Bone marrow (tissue), 2 donors: ENCODE results near the gene PTPRU.
"Not testable (repeated sequence)": the region's sequence is repeated elsewhere in the genome, so short reads cannot be mapped to it uniquely, and the experiment has no call there.

ENCODE experiments used
- DNase-seq, 2 donors: peaks; one replicate each; lab custom pipeline; 2025; lab: John Stamatoyannopoulos, UW

PTPRU gene

GRCh38 chr1:29222260-29222659 lies 14.1 kb upstream of the PTPRU start:
- not testable (repeated sequence) for DNase-seq

GRCh38 chr1:29222686-29223085 lies 13.6 kb upstream of the PTPRU start:
- DNase-seq, result no peak

- no peak for DNase-seq
These were observed 12.8 kb upstream of the PTPRU start for GRCh38 chr1:29223521-29223920.

GRCh38 chr1:29224356-29224837 lies 11.9 kb upstream of the PTPRU start:
- no peak for DNase-seq

GRCh38 chr1:29225361-29225760 lies 11.0 kb upstream of the PTPRU start:
- no peak for DNase-seq

GRCh38 chr1:29227511-29227910 lies 8.8 kb upstream of the PTPRU start:
- DNase-seq, result no peak

GRCh38 chr1:29230204-29230552 lies 6.1 kb upstream of the PTPRU start:
- no peak for DNase-seq

GRCh38 chr1:29230553-29231378 lies 5.6 kb upstream of the PTPRU start, which contains the start of gene MECR:
MECR (minus strand) TSS chr1:29230934; CDS start chr1:29230906, 28 bp downstream.
- peak; percentile 81 to 93 for DNase-seq

GRCh38 chr1:29232387-29232786 lies 3.9 kb upstream of the PTPRU start:
- DNase-seq, result no peak

- DNase-seq, result no peak
These were observed 2.6 kb upstream of the PTPRU start for GRCh38 chr1:29233693-29234092.

GRCh38 chr1:29234471-29234870 lies 1.9 kb upstream of the PTPRU start:
- DNase-seq, result no peak

- not testable (repeated sequence) for DNase-seq
These were observed 1.4 kb upstream of the PTPRU start for GRCh38 chr1:29234881-29235280.

GRCh38 chr1:29236712-29237128 lies 398 bp downstream of the PTPRU start:
- no peak for DNase-seq

GRCh38 chr1:29237129-29237821 lies 953 bp downstream of the PTPRU start:
- no peak for DNase-seq

- DNase-seq, result peak in 1 of 2 donors; percentile 27
These were observed 1.7 kb downstream of the PTPRU start for GRCh38 chr1:29237852-29238619.

- DNase-seq, result no peak
These were observed 2.3 kb downstream of the PTPRU start for GRCh38 chr1:29238620-29239002.

GRCh38 chr1:29239142-29239541 lies 2.8 kb downstream of the PTPRU start:
- DNase-seq, result no peak

GRCh38 chr1:29240400-29240837 lies 4.1 kb downstream of the PTPRU start:
- no peak for DNase-seq

- no peak for DNase-seq
These were observed 4.7 kb downstream of the PTPRU start for GRCh38 chr1:29240986-29241385.

- no peak for DNase-seq
These were observed 6.9 kb downstream of the PTPRU start for GRCh38 chr1:29243023-29243870.

- DNase-seq, result no peak
These were observed 7.5 kb downstream of the PTPRU start for GRCh38 chr1:29243871-29244200.

- no peak for DNase-seq
These were observed 8.9 kb downstream of the PTPRU start for GRCh38 chr1:29245261-29245660.
